Measurements from ENCODE around the gene ASF1A.

The ASF1A gene

GRCh38 chr6:118917546-118918328 lies 23.8 kb downstream of the ASF1A start:
- no peak for DNase-seq

- no peak for DNase-seq
These were observed 24.4 kb downstream of the ASF1A start for GRCh38 chr6:118918329-118918725.

GRCh38 chr6:118921084-118921483 lies 27.1 kb downstream of the ASF1A start:
- DNase-seq: no peak

GRCh38 chr6:118923035-118923434 lies 29.1 kb downstream of the ASF1A start:
- no peak for DNase-seq

- DNase-seq: no peak
These were observed 36.7 kb downstream of the ASF1A start for GRCh38 chr6:118930680-118931079.

GRCh38 chr6:118931436-118931835 lies 37.5 kb downstream of the ASF1A start:
- DNase-seq: no peak

- DNase-seq: no peak
These were observed 38.5 kb downstream of the ASF1A start for GRCh38 chr6:118932421-118932820.

GRCh38 chr6:118933855-118934460 lies 40.0 kb downstream of the ASF1A start:
- DNase-seq: no peak

- DNase-seq: peak; percentile 92
These were observed 40.7 kb downstream of the ASF1A start, which contains the start of gene MCM9 for GRCh38 chr6:118934461-118935330. TSS of gene MCM9 (minus strand) at chr6:118935159. CDS start at chr6:118931723, 3,436 bp downstream.

GRCh38 chr6:118935331-118935668 lies 41.3 kb downstream of the ASF1A start:
- DNase-seq: no peak

- no peak for DNase-seq
These were observed 42.2 kb downstream of the ASF1A start for GRCh38 chr6:118935978-118936703.

- DNase-seq: no peak
These were observed 45.7 kb downstream of the ASF1A start for GRCh38 chr6:118939683-118940082.

- DNase-seq: no peak
These were observed 46.8 kb downstream of the ASF1A start for GRCh38 chr6:118940770-118941169.

- DNase-seq: no peak
These were observed 51.3 kb downstream of the ASF1A start for GRCh38 chr6:118945217-118945616.

GRCh38 chr6:118952683-118953082 lies 58.7 kb downstream of the ASF1A start:
- DNase-seq: no peak

- DNase-seq: no peak
These were observed 59.4 kb downstream of the ASF1A start for GRCh38 chr6:118953391-118953790.
